Activated CD4-positive, alpha-beta T cell treated with anti-CD3 and anti-CD28 coated beads for 36 hours (primary cell): ENCODE measurements around the gene ARHGAP22. TPM values are rescaled to one million over a fixed set of nuclear protein-coding genes. Genes with fewer than 3 reads are reported as not detected.
A peak's percentile ranks its signal among the peaks of the same experiment; 100 is the strongest.
"Not testable (repeated sequence)": the region's sequence is repeated elsewhere in the genome, so short reads cannot be mapped to it uniquely, and the experiment has no call there.

Experiments used
- ATAC-seq: fragments of 200-7000 bp; cut with Tn5 transposase; one replicate; pipeline ENCODE4 v1.10.0; 2021; ENCODE audit warnings: mild to moderate bottlenecking, moderate library complexity
- CTCF ChIA-PET: fragments of 350-600 bp; sonication (Branson Sonifier 250); formaldehyde crosslinking; loops from one replicate; lab custom pipeline; 2021; ENCODE audit warnings: antibody characterized with exemption; lab: Charles Lee
- POLR2A ChIA-PET: fragments of 350-600 bp; sonication (Branson Sonifier 250); formaldehyde crosslinking; loops from one replicate; lab custom pipeline; 2021; ENCODE audit warnings: antibody characterized with exemption, inconsistent platforms; lab: Charles Lee
- DNase-seq: peaks from one replicate; pipeline ENCODE4 v3.0.0-alpha.2; 2020
- H3K27ac Mint-ChIP-seq: one replicate; pipeline ENCODE4 v1.8.0; 2021; ENCODE audit warnings: mixed read lengths
- H3K27me3 Mint-ChIP-seq: one replicate; pipeline ENCODE4 v1.8.0; 2021; ENCODE audit warnings: mixed read lengths
- H3K36me3 Mint-ChIP-seq: one replicate; pipeline ENCODE4 v1.8.0; 2021; ENCODE audit warnings: low read depth, mixed read lengths
- H3K4me1 Mint-ChIP-seq: one replicate; pipeline ENCODE4 v1.8.0; 2021; ENCODE audit warnings: mixed read lengths
- H3K4me3 Mint-ChIP-seq: one replicate; pipeline ENCODE4 v1.8.0; 2021; ENCODE audit warnings: mild to moderate bottlenecking, moderate library complexity, mixed read lengths
- H3K9me3 Mint-ChIP-seq: one replicate; pipeline ENCODE4 v1.8.0; 2021; ENCODE audit warnings: low read depth, mixed read lengths
- intact Hi-C, 2 experiments: fragments of 100-400 bp; cut with DNase I in 1 of 2; cut with micrococcal nuclease in 1 of 2; formaldehyde crosslinking; loops; one replicate each; pipeline versions ENCODE4 v1.14.2 to v1.15.1; 2022 to 2024; cut with DNase I, micrococcal nuclease
- total RNA-seq, 2 experiments: library from RNA; stranded (reverse); gene quantifications; one replicate each; pipeline ENCODE4 v1.2.3, GENCODE V29; 2021

Gene ARHGAP22
- total RNA-seq, 2 experiments from 2014 or later, result 0.27 to 0.47 TPM

DNA sequence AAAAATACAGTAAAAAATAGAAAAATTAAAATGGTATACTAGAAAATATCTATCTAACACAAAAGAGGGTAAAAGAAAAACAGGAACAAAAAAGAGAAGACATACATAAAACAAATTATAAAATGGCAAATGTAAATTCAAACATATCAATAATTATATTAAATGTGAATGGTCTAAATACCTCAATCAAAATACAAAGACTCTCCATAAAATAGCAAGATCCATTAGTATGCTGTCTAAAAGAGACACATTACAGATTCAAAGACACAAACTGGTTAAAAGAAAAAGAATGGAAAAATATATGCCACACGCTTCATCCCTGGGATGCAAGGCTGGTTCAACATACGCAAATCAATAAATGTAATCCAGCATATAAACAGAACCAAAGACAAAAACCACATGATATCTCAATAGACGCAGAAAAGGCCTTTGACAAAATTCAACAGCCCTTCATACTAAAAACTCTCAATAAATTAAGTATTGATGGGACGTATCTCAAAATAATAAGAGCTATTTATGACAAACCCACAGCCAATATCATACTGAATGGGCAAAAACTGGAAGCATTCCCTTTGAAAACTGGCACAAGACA, 36.3 kb upstream of the ARHGAP22 start:
- POLR2A ChIA-PET, ATAC-seq, CTCF ChIA-PET, DNase-seq, H3K27ac Mint-ChIP-seq, H3K4me3 Mint-ChIP-seq, H3K36me3 Mint-ChIP-seq, intact Hi-C loops, H3K4me1 Mint-ChIP-seq: not testable (repeated sequence)
- peaks cover 33% of the 10 kb centered on the region for H3K27me3 Mint-ChIP-seq
- peaks cover 17% of the 10 kb centered on the region for H3K9me3 Mint-ChIP-seq

DNA sequence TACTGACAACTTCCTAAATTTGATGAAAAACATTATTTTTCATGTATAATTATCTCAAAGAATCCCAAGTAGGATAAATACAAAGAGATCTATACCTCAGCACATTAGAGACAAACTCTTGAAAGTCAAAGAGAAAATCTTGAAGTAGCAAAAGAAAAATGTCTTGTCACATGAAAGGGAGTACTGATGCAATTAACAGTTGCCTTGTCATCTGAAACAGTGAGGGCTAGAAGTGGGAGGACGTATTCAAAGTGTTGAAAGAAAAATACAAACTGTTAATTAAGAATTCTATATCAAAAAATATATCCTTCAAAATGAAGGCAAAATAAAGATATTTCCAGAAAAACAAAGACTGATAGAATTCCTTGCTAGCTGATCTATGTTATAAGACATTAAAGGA, 35.5 kb upstream of the ARHGAP22 start:
- POLR2A ChIA-PET, result no interaction called here
- Mint-ChIP-seq H3K4me1 (no peaks in the 10 kb centered on the region), H3K4me3 (no peak overlapping the region), H3K9me3 (peaks cover 17% of the 10 kb centered on the region), H3K27me3 (peaks cover 35% of the 10 kb centered on the region), H3K36me3 (peaks cover 2% of the 10 kb centered on the region), H3K27ac (no peak overlapping the region)
- ATAC-seq (no peak), DNase-seq (no peak)
- intact Hi-C loops, result no loop called here
- CTCF ChIA-PET, result no interaction called here

DNA sequence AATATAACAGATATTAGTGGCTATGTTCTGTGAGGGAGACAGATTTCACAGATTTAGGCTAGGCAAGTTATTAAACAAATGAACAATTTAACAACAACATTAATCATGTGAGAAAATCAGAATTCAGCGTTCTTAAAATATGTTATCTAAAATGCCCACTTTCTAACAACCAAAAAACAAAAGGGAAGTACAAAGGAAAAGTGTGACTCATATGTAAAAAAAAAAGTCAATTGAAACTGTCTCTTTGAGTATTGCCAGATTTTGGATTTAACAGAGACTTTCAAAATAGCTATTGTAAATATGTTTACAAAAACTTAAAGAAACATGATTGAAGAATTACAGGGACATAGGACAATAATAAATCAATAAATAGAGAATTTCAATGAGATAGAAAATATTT, 34.8 kb upstream of the ARHGAP22 start:
- Mint-ChIP-seq H3K27ac (no peak overlapping the region), H3K4me1 (peaks cover 2% of the 10 kb centered on the region), H3K4me3 (no peak overlapping the region), H3K27me3 (peaks cover 31% of the 10 kb centered on the region), H3K36me3 (peaks cover 2% of the 10 kb centered on the region), H3K9me3 (peaks cover 17% of the 10 kb centered on the region)
- DNase-seq, result no peak
- ChIA-PET CTCF (no interaction called here), POLR2A (no interaction called here)
- ATAC-seq, result no peak
- intact Hi-C loops, result no loop called here

DNA sequence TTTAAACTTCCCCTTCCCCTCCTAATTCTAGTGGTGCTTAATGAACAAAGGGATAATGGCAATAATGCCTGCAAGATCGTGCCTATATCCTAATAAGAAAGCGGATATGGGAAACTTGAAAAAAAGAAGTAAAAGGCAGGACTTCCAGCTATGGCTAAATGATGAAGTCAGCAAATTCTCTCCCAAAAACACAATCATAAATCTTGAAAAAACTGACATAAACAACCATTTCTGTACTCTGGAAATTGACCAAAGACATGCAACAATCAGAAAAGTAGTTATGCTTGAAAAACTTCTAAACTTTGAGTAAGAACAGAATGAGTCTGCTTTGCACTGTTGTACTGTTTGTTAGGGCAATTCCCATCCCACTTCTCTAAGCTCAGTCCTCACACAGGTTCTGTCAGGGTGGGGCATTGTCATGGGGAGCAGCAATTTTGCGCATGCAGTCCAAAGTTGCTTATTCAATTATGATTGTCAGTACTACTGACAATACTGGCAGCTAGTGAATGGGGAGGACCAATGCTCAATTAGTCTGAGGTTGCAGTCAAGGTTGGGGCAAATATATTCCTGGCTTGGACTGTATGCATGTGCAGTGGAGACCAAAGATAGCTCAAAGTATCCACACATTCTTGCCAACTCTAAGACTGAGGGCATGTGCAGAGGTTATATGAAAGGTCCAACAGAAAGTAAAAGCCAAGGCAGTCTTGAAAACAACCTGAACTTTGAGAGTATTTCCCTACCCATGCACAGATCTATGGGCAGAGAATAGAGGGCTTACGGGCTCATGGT, 34.1 kb upstream of the ARHGAP22 start:
- peaks cover 17% of the 10 kb centered on the region for H3K9me3 Mint-ChIP-seq
- no peak overlapping the region for H3K4me3 Mint-ChIP-seq
- no peak overlapping the region for H3K27ac Mint-ChIP-seq
- intact Hi-C loops, result no loop called here
- peaks cover 2% of the 10 kb centered on the region for H3K36me3 Mint-ChIP-seq
- H3K4me1 Mint-ChIP-seq, result peaks cover 9% of the 10 kb centered on the region
- POLR2A ChIA-PET, result no interaction called here
- peaks cover 31% of the 10 kb centered on the region for H3K27me3 Mint-ChIP-seq
- DNase-seq, result no peak
- ATAC-seq, result no peak
- CTCF ChIA-PET, result no interaction called here

DNA sequence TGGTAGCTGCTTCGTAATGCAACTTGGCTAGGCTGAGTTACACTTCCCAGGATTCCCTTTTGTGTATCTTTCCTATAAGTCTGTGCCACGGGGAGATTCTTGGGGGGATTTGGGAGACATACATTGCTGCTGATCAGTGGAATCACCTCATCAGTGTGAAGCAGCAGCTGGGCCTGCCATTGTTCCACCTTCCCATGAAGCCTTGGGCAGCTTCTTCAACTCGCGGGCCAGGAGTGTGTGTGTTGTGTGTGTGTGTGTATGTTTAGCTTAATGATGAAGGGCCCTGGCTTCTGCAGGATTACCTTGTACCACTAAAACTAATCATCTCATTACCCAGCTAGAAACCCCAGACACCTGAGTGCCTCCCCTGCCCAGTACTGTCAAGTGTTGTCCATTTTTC, 33.3 kb upstream of the ARHGAP22 start:
- Mint-ChIP-seq H3K4me1 (peaks cover 16% of the 10 kb centered on the region), H3K4me3 (no peak overlapping the region), H3K27me3 (peaks cover 31% of the 10 kb centered on the region), H3K36me3 (peaks cover 2% of the 10 kb centered on the region), H3K27ac (no peak overlapping the region), H3K9me3 (peaks cover 17% of the 10 kb centered on the region)
- ChIA-PET POLR2A (no interaction called here), CTCF (interaction anchor here (1.2 kb wide), 1 partner anchor 19 kb away, joined by 5 read pairs; no protein-coding TSS in a partner anchor)
- DNase-seq, result no peak
- ATAC-seq, result no peak
- intact Hi-C loops, result no loop called here

DNA sequence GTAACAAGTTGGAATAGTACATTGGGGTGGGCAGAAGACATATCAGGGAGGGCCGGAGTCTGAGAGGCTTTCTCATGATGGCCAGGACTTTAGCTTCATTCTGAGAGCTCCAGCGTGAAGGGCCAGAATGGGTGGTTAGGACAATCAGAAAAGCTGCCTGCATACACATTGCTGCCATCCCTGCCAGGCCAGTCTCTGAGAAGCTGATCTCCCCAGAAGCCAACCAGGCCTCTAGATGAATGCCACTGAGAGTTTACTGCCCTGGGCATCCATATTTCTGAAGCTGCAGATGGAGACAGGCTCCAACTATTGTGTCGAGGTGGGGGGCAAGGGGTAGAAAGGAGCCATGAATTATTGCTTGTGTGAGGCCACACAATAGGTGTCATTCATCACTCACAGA, 32.0 kb upstream of the ARHGAP22 start:
- no peak overlapping the region for H3K4me3 Mint-ChIP-seq
- intact Hi-C loops, result no loop called here
- DNase-seq (no peak), ATAC-seq (no peak)
- H3K27ac Mint-ChIP-seq, result no peak overlapping the region
- peaks cover 17% of the 10 kb centered on the region for H3K9me3 Mint-ChIP-seq
- ChIA-PET CTCF (interaction anchor here (0.7 to 1.0 kb wide), 3 partner anchors 20 to 76 kb away, joined by 3 read pairs; no protein-coding TSS in a partner anchor), POLR2A (interaction anchor here (0.5 kb wide), 1 partner anchor 17 kb away, joined by 4 read pairs; no protein-coding TSS in a partner anchor)
- peaks cover 34% of the 10 kb centered on the region for H3K27me3 Mint-ChIP-seq
- peaks cover 16% of the 10 kb centered on the region for H3K4me1 Mint-ChIP-seq
- H3K36me3 Mint-ChIP-seq, result peaks cover 2% of the 10 kb centered on the region

DNA sequence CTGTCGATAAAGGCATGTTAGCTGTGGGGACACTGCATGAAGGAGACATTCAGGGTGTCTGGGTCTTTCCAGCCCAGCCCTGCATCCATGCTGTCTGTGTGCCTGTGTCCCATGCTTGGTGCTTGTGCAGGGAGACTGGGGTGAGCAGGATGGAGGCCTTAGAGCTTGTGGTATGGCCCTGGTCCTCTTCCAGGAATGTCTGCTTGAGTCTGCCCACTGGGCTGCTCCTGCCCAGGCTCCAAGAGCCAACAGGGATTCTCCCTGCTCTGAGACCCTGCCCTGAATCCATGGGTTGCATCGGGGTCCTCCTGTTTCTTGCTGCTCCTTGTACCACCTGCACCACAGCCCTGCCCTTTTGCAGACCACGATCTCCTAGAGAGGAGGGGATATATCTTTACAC, 31.4 kb upstream of the ARHGAP22 start:
- intact Hi-C loops, result no loop called here
- ChIA-PET POLR2A (no interaction called here), CTCF (interaction anchor here (0.7 to 1.0 kb wide), 3 partner anchors 21 to 76 kb away, joined by 3 read pairs; no protein-coding TSS in a partner anchor)
- Mint-ChIP-seq H3K36me3 (peaks cover 1% of the 10 kb centered on the region), H3K4me1 (peaks cover 16% of the 10 kb centered on the region), H3K27ac (no peak overlapping the region), H3K27me3 (peaks cover 33% of the 10 kb centered on the region), H3K4me3 (no peak overlapping the region), H3K9me3 (peaks cover 11% of the 10 kb centered on the region)
- no peak for ATAC-seq
- no peak for DNase-seq

DNA sequence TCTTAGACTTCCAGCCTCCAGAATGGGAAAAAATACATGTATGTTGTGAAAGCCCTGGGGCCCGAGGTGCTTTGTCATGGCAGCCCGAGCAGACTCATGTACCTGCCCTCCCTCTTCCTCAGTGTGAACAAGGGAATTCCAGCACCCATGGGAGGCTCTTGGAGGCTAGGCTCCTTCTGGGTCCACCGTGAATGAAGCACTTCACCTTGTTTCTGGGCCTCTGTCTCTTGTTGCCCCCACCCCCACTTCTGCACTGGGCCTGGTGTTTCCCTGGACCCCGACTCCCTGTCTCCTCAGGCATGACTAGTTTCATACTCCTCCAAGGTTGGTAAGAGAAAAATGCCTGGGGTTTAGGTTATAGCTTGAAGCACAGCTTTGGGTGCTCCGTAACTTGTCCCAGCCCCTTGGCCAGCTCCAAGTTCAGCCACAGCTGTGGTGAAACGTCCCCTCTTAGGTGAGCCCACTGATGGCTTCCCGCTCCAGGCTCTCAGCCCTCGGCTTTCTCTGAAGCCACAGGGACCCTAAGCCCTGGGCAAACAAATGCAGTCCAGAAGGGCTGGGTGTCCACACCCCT, 30.2 kb upstream of the ARHGAP22 start:
- H3K4me3 Mint-ChIP-seq, result no peak overlapping the region
- CTCF ChIA-PET, result no interaction called here
- no peak overlapping the region for H3K27ac Mint-ChIP-seq
- no peak for DNase-seq
- POLR2A ChIA-PET, result no interaction called here
- peaks cover 16% of the 10 kb centered on the region for H3K4me1 Mint-ChIP-seq
- H3K9me3 Mint-ChIP-seq, result peaks cover 7% of the 10 kb centered on the region
- intact Hi-C loops, result no loop called here
- no peaks in the 10 kb centered on the region for H3K36me3 Mint-ChIP-seq
- peaks cover 30% of the 10 kb centered on the region for H3K27me3 Mint-ChIP-seq
- no peak for ATAC-seq

DNA sequence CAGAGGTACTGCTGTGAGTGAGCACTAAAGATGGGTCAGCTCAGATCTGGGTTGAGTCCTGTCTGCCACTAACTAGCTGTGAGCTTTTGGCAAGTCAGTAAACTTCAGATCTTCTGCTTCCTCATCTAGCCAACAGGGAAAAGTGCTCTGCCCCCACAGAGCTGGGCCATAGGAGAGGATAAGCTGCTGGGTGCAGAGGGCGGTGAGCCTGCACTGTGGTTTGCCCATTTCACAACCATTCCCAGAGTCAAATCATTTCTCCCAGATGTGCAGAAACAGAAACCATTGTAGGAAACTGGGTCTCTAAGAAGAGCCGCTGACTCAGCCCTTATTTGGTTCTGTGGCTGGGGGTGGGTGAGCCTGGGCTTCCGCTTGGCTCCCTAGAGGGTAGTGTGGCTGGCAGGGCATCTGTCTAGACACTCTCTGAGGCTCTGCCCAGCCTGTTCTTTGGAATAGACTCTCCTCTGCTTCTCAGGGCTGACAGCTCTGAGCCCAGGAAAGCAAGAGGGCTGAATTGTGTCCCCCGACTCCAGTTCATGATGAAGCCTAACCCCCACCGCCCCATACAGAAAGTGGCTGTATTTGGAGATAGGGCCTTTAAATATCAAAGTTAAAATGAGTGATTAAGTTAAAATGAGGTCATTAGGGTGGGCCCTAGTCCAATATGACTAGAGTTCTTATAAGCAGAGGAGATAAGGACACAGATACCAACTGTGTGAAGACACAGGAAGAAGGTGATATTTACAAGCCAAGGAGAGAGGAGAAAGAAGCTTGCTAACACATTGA, 29.5 kb upstream of the ARHGAP22 start:
- ChIA-PET CTCF (interaction anchor here (1.1 to 1.3 kb wide), 2 partner anchors 22 to 24 kb away, joined by 3 read pairs; no protein-coding TSS in a partner anchor), POLR2A (no interaction called here)
- ATAC-seq (peak; percentile 95), DNase-seq (peak; percentile 62)
- H3K9me3 Mint-ChIP-seq, result peaks cover 1% of the 10 kb centered on the region
- intact Hi-C loops, result no loop called here
- no peak overlapping the region for H3K4me3 Mint-ChIP-seq
- peaks cover 29% of the 10 kb centered on the region for H3K27me3 Mint-ChIP-seq
- H3K27ac Mint-ChIP-seq, result no peak overlapping the region
- peaks cover 16% of the 10 kb centered on the region for H3K4me1 Mint-ChIP-seq
- no peaks in the 10 kb centered on the region for H3K36me3 Mint-ChIP-seq

DNA sequence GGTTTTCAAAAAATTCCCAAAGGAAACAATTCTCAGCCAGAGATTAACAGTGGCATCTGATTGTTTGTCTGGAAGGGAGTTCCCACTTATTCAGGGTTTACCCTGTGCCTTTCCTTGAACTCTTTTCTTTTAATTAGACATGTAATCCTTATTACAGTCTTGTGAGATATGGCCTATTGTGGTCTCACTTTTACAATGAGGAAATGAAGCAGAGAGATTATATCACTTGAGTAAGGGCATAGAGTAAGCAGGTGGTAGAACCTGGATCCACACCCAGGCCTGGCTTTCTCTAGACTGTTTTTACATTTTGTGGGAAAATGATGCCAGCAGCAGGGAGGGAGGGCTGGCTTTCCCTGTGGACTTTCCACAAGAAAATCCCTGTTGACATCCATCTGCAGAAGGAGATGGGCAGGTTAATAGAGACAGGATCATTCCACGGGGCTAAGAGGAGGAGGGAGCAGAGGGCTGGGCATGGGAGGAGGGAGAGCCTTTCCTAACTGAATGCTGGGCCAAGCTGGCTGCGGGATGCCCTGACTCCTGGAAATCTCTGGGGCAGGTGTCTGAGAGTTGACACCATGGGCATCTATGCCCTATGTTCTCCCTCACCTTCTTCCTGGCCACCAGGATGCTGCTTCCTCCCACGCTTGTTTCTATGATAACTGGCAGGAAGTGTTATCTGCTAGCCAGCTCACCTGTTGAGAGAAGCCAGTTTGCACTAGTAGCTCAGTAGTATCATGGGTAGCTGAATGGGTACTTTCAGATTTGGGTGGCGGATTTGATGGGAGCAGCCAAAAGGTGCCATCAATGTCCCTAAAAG, 28.7 kb upstream of the ARHGAP22 start:
- Mint-ChIP-seq H3K36me3 (no peaks in the 10 kb centered on the region), H3K27ac (no peak overlapping the region), H3K4me1 (peaks cover 16% of the 10 kb centered on the region), H3K9me3 (no peaks in the 10 kb centered on the region), H3K4me3 (no peak overlapping the region), H3K27me3 (peaks cover 27% of the 10 kb centered on the region)
- intact Hi-C loops, result no loop called here
- ChIA-PET CTCF (interaction anchor here (1.0 to 1.3 kb wide), 3 partner anchors 10 to 25 kb away, joined by 3 read pairs; no protein-coding TSS in a partner anchor), POLR2A (no interaction called here)
- peak; percentile 42 for ATAC-seq
- no peak for DNase-seq
